ENCODE measurements around the gene TNFRSF12A.
"Not testable (repeated sequence)": the region's sequence is repeated elsewhere in the genome, so short reads cannot be mapped to it uniquely, and the experiment has no call there.

The TNFRSF12A gene

DNA sequence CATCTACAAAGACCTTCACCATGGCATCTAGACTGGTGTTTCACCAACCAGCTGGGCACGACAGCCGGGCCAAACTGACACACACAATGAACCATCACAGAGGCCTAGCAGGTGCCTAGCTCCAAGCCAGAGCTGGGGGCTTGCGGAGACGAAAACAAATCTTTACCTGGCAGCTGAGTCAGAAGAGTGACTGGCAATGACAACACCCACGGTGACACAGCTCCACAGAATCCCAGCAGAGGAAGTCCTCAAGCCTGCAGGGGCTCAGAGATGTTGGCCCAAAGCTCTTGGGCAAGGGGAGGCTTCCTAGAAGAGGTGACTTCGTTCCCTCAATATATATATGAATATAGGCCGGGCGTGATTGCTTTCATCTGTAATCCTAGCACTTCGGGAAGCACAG, 31.3 kb downstream of the TNFRSF12A start:
- ChIA-PET POLR2A (interaction anchor here (1.2 kb wide), 2 partner anchors 16 to 20 kb away, joined by 3 to 5 read pairs; no protein-coding TSS in a partner anchor), CTCF (interaction anchor here (1.1 to 2.5 kb wide), 3 partner anchors 20 to 24 kb away, joined by 3 to 10 read pairs (median 5); no protein-coding TSS in a partner anchor)
- no peaks in the 10 kb centered on the region for H3K4me1 ChIP-seq (ENCODE audit: control insufficient read depth, insufficient read depth, low read length)
- TF ChIP-seq ZNF311 (tag by site-specific recombination; IDR thresholded peaks at IDR 0.05; ENCODE audit: borderline replicate concordance) (no peak), ZIC2 (tag by site-specific recombination; IDR thresholded peaks at IDR 0.05) (peak; percentile 17; the same call in 1 of the 2 replicates), ZXDB (tag by site-specific recombination; IDR thresholded peaks at IDR 0.05) (no peak)
- no peak overlapping the region for H3K4me3 ChIP-seq (ENCODE audit: low read depth, low read length)
- H3K27ac ChIP-seq (ENCODE audit: extremely low read depth, low read depth, low read length), result no peak overlapping the region
- peaks cover 0 to 17% of the 10 kb centered on the region in 2 experiments; a peak in 2 of 3 replicates for H3K36me3 ChIP-seq (ENCODE audit: control insufficient read depth in 2 of 2, insufficient read depth in 1 of 2, low read length in 2 of 2)
- H3K9me3 ChIP-seq (ENCODE audit: control insufficient read depth, insufficient read depth, low read depth, low read length), result no peaks in the 10 kb centered on the region

DNA sequence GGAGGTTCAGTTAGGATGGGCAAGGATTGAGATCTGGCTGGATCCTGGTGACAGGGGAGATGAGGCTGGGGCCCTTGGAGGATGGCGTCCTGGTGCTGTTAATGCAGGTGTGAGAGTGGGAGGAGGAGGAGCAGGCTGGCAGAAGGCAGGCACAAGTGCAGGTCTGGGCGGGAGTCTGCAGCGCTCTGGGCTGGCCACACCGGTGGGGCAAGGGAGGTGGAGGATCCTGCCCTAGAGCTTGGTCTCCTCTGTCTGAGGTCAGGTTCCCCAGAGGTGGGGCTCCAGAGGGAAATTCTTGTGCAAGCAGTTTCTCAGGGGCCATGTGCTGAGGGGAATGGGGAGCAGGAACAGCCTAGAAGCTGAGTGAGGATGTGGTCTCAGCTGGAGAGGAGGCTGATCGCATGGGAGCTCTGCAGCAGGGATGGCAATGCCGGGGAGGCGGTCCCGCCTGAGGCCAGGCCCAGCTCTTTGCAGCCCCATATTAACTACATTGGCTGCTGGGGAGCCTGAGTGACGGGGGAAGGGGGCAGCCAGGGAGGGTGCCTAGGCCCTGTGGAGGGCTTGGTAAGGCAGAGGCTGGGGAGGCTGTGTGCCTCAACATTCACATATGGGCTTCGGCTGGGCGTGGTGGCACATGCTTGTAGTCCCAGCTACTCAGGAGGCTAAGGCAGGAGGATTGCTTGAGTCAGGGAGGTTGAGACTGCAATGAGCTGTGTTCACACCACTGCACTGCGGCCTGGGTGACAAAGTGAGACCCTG, 32.6 kb downstream of the TNFRSF12A start:
- H3K4me1 ChIP-seq (ENCODE audit: control insufficient read depth, insufficient read depth, low read length); POLR2A ChIA-PET; H3K9me3 ChIP-seq (ENCODE audit: control insufficient read depth, insufficient read depth, low read depth, low read length); H3K4me3 ChIP-seq (ENCODE audit: low read depth, low read length); H3K27ac ChIP-seq (ENCODE audit: extremely low read depth, low read depth, low read length): not testable (repeated sequence)
- peaks cover 0 to 21% of the 10 kb centered on the region in 2 experiments; a peak in 2 of 3 replicates for H3K36me3 ChIP-seq (ENCODE audit: control insufficient read depth in 2 of 2, insufficient read depth in 1 of 2, low read length in 2 of 2)
- CTCF ChIA-PET, result interaction anchor here (1.1 kb wide), 1 partner anchor 19 kb away, joined by 3 read pairs; no protein-coding TSS in a partner anchor

DNA sequence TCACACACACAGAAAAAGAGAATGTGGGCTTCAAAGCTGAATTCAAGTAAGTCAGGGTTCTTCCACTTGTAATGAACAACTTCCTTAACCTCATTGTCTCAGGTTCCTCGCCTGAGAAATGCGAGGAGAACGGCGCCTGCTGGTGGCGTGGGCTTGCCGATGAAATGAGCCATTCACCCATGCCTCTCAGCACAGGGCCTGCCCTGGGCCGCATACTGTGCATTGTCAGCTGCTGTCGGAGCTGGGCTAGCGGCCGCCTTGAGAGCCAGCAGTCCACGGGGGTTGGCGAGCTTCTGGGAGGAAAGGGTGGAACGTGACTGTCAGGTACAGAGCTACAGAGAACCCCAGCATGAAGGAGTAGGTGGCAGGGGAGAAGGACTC, 33.2 kb downstream of the TNFRSF12A start:
- H3K4me1 ChIP-seq (ENCODE audit: control insufficient read depth, insufficient read depth, low read length); H3K27ac ChIP-seq (ENCODE audit: extremely low read depth, low read depth, low read length); H3K4me3 ChIP-seq (ENCODE audit: low read depth, low read length); H3K9me3 ChIP-seq (ENCODE audit: control insufficient read depth, insufficient read depth, low read depth, low read length); POLR2A ChIA-PET; CTCF ChIA-PET: not testable (repeated sequence)
- H3K36me3 ChIP-seq (ENCODE audit: control insufficient read depth in 2 of 2, insufficient read depth in 1 of 2, low read length in 2 of 2), result peaks cover 0 to 21% of the 10 kb centered on the region in 2 experiments; a peak in 2 of 3 replicates

DNA sequence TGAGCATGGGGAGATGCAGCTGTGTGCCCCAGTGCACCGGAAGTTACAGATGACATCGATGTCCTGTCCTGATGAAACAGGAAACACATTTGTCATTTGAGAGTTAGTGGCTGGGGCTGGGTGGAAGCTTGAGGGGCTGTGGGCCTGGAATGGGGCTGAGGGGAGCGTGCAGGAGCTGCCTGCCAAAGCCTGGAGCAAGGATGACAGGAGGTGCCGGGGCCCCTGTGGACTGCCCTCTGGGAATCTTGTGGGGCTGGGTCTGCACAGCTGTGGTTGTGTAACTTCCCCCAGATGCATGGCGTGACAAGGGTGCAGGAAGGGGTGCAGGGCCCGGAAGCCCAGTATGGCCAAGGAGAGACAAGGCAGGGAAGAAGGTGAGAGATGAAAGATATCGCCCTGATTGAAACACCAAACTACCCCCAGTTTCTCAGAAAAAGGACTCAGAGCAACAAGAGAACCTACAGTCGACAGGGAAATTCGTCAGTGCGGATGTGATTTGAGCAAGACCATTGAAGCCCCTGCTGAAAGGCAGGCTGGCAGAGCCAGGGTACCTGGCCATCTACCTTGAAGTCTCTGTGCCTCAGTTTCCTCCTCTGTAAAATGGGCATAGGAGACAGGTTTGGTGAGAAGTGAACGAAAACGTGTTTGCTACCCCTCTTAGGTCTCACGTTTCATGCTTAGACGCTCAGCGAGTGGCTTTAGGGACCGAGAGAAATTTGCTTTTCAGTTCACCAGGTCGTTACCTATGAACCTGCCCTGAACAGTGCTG, 35.0 kb downstream of the TNFRSF12A start:
- ChIA-PET POLR2A (interaction anchor here (0.6 kb wide), 1 partner anchor 80 kb away, joined by 9 read pairs; the partner anchor contains the start of gene ZNF213), CTCF (interaction anchor here (0.6 to 1.1 kb wide), 2 partner anchors 7 to 75 kb away, joined by 5 to 6 read pairs; no protein-coding TSS in a partner anchor)
- no peak overlapping the region for H3K27ac ChIP-seq (ENCODE audit: extremely low read depth, low read depth, low read length)
- TF ChIP-seq ZNF530 (tag by site-specific recombination; IDR thresholded peaks at IDR 0.05; ENCODE audit: low read depth) (no peak), SCRT1 (tag by site-specific recombination; IDR thresholded peaks at IDR 0.05; ENCODE audit: borderline replicate concordance) (no peak), ZBTB21 (tag by site-specific recombination; IDR thresholded peaks at IDR 0.05) (peak; percentile 31; the same call in 1 of the 2 replicates), ZBTB8A (tag by site-specific recombination; IDR thresholded peaks at IDR 0.05) (0 out of 2 replicates have a peak, but pooled peaks have one; percentile 18), ZNF629 (tag by site-specific recombination; IDR thresholded peaks at IDR 0.05) (0 out of 2 replicates have a peak, but pooled peaks have one; percentile 18)
- H3K4me3 ChIP-seq (ENCODE audit: low read depth, low read length), result no peak overlapping the region
- H3K36me3 ChIP-seq (ENCODE audit: control insufficient read depth in 2 of 2, insufficient read depth in 1 of 2, low read length in 2 of 2), result peaks cover 0 to 21% of the 10 kb centered on the region in 2 experiments; a peak in 2 of 3 replicates
- peaks cover 3% of the 10 kb centered on the region for H3K4me1 ChIP-seq (ENCODE audit: control insufficient read depth, insufficient read depth, low read length)
- H3K9me3 ChIP-seq (ENCODE audit: control insufficient read depth, insufficient read depth, low read depth, low read length), result no peaks in the 10 kb centered on the region

DNA sequence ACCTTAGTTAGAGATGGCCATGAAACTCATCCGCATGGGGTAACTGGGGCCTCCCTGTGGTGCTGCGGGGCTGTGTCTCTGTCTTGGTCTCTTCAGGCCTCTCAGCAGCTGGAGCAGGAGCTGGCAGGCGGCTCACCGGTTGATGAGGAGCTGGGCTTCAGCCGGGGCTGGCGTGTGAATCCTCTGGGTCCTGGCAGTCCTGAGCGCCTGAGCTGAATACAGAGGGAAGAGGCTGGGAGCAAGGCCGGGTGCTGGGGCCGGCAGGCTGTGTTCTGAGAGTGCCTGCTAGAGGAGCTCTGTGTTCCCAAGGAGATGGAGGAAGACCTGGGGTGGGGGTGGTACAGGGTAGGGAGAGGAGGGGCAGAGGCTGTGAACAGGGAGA, 35.6 kb downstream of the TNFRSF12A start:
- CTCF ChIA-PET, result interaction anchor here (0.6 to 5.3 kb wide), 4 partner anchors 8 to 74 kb away, joined by 3 to 39 read pairs (median 6); no protein-coding TSS in a partner anchor
- H3K36me3 ChIP-seq (ENCODE audit: control insufficient read depth in 2 of 2, insufficient read depth in 1 of 2, low read length in 2 of 2), result peaks cover 0 to 21% of the 10 kb centered on the region in 2 experiments; a peak in 2 of 3 replicates
- H3K9me3 ChIP-seq (ENCODE audit: control insufficient read depth, insufficient read depth, low read depth, low read length); H3K4me3 ChIP-seq (ENCODE audit: low read depth, low read length); H3K27ac ChIP-seq (ENCODE audit: extremely low read depth, low read depth, low read length); H3K4me1 ChIP-seq (ENCODE audit: control insufficient read depth, insufficient read depth, low read length): not testable (repeated sequence)
- POLR2A ChIA-PET, result interaction anchor here (0.6 to 1.1 kb wide), 2 partner anchors 10 to 79 kb away, joined by 3 to 9 read pairs; partner anchors contain the start of genes IL32 and ZNF213
